MV-4-11 (cell line): Measurements from ENCODE around the gene PDE7B.
"Not testable (repeated sequence)": the region's sequence is repeated elsewhere in the genome, so short reads cannot be mapped to it uniquely, and the experiment has no call there.

ENCODE experiments used
- DNase-seq: peaks from one replicate; lab custom pipeline; 2025; lab: John Stamatoyannopoulos, UW

PDE7B gene

DNA sequence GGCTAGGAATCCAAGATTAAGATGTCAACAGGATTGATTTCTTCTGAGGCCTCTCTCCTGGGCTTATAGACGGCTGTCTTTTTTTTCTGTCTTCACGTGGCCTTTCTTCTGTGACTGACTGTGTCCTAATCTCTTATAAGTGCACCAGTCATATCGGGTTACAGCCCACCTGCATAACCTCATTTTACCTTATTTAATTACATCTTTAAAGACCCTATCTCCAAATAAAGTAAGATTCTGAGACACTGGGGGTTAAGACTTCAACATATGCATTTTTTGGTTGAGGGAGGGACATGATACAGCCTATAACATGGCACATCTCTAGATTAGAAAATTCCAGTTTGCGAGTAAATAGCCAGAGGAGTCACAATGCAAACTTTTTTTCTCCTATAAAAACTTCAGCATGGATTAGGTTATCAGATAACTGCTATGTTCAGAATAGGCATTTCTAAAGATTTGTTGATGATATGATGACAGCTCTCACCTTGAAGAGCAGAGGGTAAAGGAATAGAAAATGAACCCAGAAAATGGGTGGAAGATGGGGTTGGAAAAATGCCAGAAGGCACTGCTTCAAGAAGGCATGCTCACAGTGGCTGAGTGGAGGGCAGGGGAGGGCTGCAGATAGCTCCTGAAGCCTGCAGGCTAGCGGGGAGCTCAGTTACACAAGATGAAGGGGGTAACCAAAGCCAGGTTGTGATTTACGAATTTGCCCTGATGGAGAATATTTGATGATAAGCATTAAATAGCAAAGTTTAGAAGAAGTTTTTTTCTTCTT is 8.7 kb upstream of the PDE7B start:
- no peak for DNase-seq

DNA sequence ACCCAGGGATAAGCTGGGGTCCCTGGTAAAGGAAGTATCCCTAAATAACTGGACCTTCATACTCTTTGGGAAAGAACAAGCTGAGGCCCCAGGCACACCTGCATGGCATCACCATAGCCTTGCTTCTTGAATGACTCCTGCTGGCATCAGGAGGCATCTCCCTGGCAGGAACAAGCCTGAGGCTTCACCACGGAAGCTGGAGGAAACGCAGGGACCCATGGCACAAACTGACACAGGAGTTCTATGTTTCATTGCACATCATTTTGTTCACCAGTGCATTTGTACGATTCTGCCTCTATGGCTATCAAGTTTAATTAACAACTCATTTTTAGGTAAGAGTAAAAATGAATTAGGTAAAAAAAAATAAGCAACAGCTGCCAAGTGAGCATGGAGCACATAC is 619 bp upstream of the PDE7B start:
- DNase-seq, result no peak

DNA sequence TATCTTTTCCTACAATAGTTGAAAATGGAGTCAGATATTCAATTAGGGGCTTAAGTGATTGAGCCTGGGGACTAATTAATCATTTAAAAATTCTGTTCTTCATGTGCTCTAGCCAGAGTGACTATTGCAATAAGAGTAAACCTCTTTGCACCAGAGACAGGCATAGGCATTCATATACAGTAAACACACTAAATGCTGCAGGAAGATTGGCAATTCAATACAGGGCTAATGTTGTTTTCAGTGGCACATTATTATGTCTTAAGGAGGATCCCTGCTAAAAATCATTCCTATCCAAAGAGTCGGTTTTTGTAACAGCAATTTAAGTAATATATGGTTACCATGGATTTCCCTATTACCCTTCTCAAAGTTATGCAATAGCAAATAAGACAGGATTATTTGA is 1.2 kb downstream of the PDE7B start:
- DNase-seq, result no peak

DNA sequence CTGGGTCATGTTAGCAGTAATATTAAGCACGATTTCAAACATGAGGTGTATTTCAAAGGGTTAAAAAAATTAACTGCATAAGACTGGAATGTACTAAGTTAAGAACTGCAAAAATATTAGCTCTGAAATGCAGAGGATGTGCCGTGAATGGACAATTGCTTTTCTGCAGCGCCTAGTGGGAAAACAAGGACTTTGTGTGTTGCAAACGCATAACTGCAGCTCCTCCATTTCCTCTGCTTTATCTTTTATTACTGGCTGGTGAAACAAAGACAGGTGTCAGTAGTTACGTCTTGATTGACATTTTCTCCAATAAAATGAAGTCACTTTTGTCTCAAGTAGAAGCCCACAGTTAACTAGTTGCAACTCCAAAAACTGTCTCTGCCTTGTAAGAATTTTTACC is 1.7 kb downstream of the PDE7B start:
- no peak for DNase-seq

DNA sequence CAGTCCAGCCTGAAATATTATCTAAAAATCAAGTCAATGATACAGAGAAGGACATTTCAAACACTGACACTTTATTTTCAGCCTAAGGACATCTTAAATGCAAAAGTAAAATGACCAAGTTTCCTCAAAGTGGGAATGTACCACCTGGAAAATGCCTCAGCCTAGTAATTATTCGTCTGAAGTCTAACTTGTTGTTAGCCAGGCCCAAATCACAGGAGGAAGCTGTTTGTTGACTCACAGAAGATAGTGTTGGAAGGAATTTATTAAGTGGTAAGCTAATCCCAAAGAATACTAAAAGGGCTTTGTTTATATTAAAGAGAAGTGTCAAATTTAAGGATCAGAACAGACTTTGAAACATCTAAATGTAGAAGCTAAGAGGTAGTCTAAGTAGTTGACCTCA is 2.5 kb downstream of the PDE7B start:
- DNase-seq, result no peak

DNA sequence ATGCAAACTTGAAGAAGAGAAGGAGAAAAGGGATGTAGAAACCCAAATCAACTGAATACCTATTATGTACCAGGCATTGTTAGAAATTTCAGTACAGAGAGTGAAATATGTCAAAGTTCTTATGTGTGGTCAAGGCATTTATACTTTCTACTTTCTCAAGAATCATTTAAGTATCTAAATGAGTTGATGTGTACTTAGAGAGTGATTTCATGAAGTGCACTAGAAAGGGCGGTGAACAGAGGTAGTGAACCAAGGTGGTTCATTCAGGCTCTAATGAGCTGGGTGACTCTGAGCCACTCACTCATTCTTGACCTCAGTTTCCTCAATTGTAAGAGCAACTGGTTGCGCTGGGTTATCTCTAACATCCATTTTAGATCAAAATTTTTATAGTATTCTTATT is 3.3 kb downstream of the PDE7B start:
- DNase-seq, result no peak

DNA sequence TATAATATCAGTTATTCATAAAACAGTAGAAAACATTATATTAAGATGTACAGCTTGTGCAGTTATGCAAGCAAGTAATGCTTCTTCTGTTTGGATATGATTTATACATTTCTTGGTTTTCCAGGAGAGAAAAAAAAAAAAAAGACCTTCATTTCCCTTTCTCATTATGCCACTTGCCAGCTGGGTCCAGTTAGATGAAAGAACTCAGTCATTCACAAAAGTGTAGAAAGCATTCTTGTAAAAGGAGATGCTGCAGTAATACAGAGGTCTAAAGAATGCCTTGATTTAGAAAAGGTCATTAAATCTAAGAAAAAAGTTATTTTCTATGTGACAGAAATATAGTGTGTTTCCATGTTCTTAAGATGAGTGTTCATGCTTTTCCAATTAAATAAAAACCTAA is 7.4 kb downstream of the PDE7B start:
- no peak for DNase-seq

DNA sequence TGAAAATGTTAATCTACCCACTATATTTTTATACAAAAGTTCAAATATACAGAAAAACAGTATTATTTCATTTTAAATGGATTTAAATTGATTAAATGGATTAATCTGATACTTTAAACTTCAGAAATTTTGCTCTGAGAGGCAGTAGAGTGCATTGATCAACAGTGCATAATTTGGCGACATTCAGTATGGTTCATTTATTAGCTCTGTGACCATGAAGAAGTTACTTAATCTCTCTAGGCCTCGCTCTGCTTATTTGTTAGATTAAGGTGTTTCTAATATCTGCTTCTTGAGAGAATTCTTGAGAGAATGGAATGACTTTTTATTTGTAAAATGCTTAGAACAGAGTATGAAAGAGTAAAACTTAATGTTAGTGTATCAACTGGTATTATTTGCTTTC is 8.9 kb downstream of the PDE7B start:
- no peak for DNase-seq

DNA sequence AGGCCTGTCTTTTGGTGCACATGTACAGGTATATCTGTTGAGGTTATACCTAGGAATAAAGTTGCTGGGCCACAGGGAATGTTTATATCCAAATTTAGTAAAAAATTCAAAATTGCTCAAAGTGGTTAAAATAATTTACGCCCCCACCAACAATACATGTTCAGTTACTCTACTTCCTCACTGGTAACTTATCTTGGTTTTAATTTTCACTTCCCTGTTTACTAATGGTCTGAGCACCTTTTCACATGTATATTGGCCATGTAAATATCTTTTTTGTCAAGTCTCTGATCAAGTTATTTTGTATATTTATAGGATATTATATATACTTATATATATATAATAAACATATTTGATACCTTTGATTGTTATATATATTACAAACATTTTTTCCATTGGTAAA is 9.7 kb downstream of the PDE7B start:
- no peak for DNase-seq

DNA sequence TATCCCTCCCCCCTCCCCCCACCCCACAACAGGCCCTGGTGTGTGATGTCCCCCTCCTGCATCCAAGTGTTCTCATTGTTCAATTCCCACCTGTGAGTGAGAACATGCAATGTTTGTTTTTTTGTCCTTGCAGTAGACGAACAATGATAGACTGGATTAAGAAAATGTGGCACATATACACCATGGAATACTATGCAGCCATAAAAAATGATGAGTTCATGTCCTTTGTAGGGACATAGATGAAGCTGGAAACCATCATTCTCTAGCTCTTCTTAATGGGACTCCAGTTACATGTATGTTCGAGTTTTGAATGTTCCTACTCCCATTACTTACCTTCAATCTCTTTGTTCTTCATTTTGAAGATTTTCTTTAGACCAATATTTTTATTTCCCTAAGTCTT is 13.4 kb downstream of the PDE7B start:
- not testable (repeated sequence) for DNase-seq

DNA sequence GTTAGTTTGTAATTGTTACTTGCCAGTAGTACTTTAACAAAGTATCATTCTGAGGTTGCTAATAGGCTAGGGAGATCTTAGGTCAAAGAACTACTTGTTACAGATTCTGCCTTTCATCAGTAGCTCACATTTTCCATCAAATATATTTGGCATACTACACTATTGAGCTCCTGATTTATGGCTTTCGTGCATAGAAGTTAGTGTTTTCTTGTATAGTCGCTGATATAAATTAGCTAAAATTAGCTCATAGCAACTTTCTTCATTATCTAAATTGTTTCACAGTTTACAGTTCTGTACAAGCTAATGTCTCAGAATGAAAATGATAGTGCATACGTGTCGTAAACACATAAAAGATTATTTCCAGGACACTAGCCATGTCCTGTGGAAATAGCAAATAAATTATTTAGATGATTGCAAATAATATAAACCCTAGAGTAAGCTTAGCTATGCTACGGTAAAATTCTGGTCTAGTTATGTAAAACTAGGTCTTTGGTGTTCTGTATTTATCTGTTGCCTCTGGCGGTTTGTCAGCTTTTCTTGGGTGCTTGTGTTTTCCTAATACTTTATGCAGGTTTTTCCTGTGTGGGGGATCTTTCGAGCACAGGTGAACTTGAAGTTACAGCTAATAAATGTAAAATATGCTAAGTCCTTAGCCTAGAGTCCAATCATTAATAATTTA is 15.1 kb downstream of the PDE7B start:
- DNase-seq, result no peak

DNA sequence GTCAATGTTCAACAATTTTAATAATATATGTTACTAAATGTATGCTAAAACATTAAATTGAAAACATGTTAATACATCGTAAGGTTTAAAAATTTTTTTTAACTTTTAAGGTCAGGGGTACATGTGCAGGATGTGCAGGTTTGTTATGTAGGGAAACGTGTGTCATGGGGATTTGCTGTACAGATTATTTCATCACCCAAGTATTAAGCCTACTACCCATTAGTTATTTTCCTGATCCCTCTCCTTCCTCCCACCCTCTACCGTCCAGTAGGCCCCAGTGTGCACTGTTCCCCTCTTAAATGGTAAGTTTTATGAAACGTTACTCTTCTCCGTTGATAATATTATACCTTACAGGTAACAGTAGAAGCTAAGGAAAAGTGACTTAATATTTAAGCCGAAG is 15.8 kb downstream of the PDE7B start:
- DNase-seq, result no peak

DNA sequence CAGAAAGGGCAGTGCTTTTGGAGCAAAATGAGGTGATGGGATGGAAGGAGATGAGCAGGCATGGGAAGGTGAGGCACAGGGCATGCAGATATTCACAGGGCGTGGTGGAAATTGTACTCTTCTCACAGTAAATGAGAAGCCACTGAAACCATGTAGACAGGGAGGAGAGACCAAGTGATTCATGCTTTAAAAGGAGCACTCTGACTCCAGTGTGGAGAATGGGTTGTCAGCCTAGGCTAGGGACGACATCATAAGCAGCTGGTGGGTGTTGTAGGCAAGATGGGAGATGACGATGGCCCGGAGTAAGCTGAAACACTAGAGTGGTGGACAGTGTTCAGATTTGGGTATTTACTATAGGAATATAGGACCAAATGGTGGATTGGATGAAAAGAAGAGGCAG is 18.4 kb downstream of the PDE7B start:
- no peak for DNase-seq

DNA sequence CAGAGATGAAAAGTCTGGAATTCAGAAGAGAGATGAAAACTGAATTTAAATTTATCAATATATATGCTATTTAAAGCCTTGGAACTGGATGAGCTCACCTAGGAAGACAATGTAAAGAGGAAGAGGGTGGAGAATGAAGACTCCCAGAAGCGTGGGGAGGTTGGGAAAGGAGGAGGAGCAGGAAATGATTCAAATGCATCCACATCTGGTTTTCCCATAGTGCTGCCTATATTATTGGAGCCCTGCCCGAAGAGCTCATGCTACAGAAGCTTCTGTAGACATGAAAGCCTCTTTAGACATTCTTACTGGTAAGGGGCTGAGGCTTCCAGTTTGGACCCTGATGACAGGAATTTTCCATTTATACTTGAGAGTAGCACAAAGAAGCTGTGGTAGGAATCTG is 19.2 kb downstream of the PDE7B start:
- DNase-seq, result no peak

DNA sequence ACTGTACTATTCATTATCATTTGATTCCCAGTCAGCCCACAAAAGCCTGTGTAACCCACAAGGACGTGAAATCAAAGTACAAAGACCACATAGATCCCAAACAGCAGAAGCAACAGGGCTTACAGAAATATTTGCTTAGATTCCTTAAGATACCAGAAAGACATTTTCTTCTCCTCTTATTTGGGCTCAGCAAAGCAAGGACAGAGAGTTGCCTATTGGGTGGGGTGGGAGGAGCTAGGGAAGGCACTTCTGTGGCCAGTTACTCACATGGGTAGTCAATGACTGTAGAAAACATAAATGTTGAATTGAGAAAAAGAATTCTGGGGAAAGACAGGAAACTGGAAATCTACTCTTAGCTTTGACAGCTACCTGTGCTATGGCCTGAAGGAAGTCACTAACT is 19.8 kb downstream of the PDE7B start:
- DNase-seq, result no peak

DNA sequence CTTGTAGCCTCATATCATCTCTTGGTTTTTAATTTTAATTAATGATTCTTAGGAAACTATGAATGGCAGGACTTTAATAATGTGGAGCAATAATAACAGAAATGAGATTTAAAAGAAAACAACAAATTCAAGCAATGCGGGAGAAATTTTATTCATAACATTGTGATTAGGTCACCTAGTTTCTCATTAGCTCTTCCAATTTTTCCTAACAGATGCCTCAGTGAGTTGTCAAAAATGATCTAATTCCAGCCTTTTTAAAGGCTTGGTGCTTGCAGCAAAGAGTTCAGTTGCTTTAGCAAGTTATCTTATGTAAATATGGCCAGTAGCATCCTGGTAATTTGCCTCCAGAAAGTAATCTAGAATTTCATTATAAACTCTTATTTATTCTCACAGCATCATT is 20.4 kb downstream of the PDE7B start:
- DNase-seq, result no peak

DNA sequence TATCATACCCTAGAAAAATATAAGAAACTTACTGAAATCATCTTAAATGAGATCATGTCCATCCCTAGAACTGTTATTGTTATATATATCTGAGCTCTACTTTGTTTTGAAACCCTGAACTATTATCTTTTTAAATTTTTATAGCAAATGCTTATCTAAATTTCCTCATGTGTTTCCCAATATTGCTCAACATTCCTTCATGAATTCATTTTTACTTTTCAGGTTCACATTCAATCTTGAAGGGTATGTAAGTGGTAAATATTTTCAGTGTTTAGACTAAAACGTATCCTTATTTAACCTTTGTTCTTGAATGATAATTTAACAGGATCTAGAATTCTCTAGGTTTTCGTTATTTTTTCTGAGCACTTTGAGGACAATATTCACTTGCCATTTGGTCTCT is 23.9 kb downstream of the PDE7B start:
- no peak for DNase-seq

DNA sequence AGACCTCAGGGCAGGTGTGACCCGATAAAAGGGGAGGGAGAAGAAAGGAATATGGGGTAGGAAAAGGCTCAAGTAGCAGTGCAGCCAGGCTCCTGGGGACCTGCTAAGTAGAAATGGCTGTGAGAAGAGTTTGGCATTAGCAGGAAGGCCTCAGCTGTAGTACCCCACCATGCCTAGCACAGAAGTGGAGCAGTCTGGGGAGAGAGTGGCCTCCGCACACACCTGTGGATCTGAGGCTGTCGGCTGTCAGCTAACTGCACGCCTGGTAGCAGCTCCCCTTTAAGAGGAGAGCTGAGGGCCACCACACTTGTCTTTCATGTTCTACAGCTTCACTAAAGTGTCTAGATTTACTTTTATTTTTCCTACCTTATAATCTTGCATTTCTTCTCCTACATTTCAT is 24.6 kb downstream of the PDE7B start:
- DNase-seq, result no peak

DNA sequence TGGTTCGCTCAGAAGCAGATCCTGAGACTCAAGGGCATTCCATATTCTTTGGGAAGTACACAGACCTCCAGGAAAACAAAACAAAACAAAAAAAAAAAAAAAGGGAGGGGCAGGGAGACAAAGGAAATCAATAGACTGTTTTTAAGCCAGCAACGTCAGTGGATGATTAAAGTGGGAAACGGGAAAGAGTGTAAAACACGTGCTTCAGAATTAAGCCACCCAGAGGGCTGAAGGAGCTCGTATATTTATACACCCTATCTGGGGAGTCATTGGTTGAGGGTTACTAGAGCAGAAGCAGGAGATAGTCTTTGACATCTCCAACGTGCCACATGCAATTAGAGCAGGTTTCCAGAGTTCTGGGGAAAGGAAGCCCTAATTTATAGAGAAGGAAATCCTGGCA is 26.2 kb downstream of the PDE7B start:
- DNase-seq, result no peak

DNA sequence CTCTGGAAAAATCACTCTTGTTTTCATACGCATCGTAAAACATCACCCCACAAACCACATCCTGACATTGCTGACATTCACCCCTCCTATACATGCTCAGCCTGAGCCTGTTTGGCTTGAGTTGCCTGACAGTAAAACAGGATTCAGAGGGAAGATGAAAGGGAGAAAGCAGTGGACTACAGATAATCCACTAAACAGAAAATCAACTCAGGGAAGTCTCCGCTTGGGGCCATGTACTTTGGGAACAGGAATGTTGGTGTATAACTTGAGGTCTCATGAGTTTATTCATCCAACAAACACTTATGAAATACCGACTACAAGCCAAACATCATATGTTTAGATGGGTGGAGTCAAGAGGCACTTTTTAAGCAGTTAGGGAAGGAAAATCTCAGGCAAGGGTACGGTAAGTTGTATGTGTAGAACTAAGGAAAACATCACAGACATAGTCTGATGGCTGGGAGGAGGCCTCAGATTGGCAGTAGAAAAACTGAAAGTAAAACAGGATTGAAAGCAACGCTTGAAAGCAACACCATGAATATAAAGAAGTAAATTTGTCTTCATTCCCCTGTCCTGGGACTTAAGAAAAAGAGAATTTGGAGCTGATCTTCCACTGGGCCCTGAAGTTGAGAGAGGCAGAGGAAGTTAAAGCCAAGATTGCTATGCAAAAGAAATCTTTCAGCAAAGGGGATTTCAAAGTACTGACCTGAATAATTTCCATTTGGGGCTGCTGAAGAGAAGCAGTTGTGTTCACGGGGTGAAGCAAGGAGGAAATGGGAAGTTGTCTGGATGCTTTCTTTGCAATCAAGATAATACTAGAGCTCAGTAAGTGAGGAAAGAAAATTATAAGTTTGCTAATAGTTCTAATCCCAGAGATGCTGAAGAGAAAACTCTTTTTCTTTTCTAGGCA is 28.8 kb downstream of the PDE7B start:
- peak; percentile 14 for DNase-seq

DNA sequence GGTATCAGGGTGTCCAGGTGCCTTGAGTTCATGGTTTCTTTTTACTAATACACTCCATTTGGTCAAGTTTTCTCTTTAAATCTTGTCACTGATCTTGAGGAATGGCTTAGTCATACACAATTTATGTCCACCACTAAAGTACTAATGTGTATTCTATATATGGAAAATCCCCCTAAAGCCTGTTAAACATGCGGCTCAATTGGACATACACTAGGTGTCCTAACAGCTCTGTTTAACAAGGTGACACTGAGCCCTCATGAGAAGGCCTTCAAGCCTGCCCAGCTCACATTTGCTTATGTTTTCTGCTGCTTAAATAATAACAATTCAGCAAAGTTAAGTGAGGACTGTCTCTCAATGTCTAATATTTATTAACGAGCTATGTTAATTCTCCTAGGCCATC is 31.5 kb downstream of the PDE7B start:
- no peak for DNase-seq

DNA sequence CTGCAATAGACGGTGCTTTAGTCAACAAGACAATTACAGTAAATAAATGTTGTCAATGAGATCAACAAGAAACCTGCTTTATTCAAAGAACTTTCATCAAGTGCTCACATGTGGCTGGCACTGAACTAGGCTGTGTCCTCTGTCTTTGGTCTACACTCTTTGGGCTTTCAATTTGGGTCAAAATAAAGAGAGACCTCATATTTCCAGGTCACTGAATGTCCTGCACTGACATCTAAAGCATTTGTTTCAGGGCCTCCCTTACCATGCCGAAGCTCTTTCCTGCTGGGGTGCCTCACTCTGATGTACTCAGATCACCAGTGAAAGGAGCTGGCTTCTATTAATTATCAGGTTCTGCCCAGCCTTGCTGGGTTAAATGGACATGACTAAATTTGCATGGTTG is 32.0 kb downstream of the PDE7B start:
- no peak for DNase-seq

DNA sequence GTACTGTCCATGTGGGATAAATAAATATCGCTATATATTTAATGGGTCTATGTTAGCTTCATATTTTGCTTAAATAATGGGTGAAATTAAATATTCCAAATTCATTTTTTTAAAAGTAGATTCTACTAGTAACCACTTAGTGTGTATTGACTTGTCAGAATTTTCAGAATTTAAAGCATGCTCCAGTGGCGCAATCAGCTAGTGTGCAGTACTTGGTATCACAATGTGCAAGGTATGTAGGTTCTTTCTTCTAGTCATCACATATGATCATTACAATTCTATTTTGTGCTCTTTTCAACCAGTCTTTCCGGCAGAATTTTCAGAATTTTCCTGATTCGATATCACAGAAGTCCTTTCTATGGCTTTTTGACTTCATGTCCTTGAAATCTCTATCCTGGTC is 32.6 kb downstream of the PDE7B start:
- DNase-seq, result no peak
